GM19328 (cell line): ENCODE measurements around the gene ASB15.
"Not testable (repeated sequence)": the region's sequence is repeated elsewhere in the genome, so short reads cannot be mapped to it uniquely, and the experiment has no call there.

Experiments used
- ATAC-seq: cut with Tn5 transposase; IDR thresholded peaks from one replicate; pipeline ENCODE4 v1.9.1; 2021; ENCODE audit warnings: mild to moderate bottlenecking, moderate library complexity; ENCODE audit not compliant: unreplicated experiment

The ASB15 gene

DNA sequence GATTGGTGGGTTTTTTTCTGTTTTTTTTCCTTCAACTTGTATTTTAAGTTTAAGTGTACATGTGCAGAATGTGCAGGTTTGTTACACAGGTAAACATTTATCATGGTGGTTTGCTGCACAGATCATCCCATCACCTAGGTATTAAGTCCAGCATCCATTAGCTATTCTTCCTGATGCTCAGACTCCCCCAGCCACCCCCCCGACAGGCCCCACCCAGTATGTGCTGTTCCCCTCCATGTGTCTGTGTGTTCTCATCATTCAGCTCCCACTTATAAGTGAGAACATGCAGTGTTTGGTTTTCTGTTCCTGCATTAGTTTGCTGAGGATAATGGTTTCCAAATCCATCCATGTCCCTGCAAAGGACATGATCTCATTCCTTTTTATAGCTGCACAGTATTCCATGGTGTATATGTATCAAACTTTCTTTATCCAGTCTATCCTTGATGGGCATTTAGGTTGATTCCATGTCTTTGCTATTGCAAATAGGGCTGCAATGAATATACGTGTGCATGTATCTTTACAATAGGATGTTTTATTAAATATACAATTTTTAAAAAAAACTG lies 32.5 kb downstream of the ASB15 start:
- ATAC-seq: not testable (repeated sequence)

DNA sequence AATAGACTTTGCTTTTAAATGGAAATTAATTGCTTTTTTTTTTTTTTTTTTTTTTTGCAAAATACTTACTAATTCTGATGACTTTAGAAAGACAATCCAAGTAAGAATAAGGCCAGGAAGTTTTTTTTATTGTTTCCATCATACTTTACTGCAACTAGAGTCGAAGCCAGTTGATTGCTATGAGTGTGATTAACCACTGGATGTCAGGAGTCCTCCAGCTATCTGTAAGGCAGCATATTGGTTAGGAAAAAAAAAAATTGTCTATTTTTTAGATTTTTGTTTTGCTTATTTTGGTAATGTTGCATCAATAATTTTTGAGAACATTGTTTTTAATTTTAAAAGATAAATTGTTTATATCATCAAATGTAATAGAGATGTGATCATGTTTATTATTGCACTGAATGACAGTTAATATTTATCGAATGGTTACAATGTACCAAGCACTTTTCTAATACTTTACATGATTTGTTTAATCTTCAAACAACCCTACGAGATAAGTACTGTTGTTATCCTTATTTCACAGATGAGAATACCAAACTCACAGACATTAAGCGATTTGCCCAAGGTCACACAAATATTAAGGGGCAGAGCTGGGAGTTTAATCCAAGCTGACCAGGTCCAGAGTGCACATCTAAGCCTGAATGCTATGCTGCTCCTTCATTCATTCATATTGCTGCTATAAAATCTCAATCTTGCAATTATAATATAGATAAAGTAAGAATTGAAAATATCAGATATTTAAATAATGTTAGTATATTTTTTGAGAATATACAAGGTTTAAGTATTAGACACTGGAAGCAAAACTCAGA lies 34.1 kb downstream of the ASB15 start:
- ATAC-seq: no peak

DNA sequence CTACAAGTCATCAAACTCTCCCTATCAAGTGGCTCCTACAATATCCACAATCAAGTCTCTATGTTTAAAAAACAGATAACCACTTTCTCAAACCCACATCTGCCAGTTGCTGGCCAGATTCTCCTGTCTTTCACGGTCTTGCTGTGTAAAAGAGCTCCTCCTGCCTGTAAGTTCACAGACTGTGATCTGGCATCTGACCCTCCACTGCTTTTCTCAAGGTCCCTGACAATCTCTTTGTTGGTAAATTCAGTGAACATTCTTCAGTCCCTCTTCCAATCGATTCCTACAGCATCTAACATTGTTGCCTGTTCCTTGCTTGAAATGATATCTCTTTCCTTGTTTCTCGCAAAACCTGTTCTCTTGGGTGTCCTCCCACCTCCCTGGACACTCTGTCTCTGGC lies 35.6 kb downstream of the ASB15 start:
- ATAC-seq: no peak

DNA sequence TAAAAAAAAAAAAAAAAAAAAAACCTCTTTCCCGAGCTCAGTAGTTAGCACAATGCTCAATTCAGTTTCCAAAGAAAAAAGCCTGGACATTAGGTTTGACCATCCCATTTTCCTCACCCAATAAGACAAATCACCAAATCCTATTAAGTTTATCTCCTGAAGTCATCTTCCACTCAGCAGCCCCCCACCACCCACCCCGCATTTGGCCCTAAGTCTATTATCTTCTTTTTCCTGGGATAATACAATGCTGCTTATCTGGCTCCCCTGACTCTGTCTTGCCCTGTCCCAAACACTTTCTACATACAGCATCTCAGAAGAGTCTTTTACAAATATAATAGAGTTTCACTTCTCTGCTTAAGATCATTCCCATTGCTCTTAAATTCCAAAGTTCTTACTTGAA lies 36.3 kb downstream of the ASB15 start:
- ATAC-seq: no peak

DNA sequence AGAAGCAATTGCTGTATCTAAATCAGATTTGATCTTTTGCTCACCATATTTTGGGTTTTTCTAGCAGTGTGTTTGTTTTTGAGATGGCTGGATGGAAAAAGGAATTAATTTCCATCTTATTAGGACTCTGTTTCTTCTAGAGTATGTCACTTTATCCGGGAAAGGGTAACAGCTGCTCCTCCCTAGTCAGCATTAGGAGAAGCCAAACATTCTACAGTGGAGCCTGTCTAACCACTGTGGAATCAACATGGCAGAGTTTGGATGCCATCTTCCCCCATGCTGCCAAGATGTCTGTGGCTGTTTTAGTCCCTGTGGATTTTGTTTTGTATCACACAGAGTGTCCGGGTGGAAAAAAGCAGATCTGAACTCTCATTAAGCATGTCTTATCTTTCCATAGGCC lies 38.0 kb downstream of the ASB15 start:
- no peak for ATAC-seq

GRCh38 chr7:123640583-123640982 lies 39.0 kb downstream of the ASB15 start:
- no peak for ATAC-seq

DNA sequence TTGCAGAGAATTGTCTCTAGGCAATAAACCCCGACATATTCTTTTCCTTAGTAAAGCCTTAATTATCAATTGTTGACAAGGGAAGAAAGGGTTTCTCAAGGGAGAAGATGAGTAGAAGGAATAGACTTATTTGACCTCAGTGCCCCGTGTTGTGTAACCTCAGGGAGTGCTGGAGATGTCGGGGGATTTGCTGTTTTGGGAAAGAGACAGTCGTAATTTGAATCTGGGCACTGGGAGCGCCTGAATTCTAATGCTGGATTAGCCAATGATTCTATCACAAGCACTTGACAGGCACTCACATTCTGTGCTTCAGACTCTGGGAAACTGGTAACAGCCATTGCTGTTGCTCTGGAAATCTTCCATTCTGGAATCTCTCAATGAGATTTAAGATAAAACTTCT lies 40.3 kb downstream of the ASB15 start:
- ATAC-seq: no peak

DNA sequence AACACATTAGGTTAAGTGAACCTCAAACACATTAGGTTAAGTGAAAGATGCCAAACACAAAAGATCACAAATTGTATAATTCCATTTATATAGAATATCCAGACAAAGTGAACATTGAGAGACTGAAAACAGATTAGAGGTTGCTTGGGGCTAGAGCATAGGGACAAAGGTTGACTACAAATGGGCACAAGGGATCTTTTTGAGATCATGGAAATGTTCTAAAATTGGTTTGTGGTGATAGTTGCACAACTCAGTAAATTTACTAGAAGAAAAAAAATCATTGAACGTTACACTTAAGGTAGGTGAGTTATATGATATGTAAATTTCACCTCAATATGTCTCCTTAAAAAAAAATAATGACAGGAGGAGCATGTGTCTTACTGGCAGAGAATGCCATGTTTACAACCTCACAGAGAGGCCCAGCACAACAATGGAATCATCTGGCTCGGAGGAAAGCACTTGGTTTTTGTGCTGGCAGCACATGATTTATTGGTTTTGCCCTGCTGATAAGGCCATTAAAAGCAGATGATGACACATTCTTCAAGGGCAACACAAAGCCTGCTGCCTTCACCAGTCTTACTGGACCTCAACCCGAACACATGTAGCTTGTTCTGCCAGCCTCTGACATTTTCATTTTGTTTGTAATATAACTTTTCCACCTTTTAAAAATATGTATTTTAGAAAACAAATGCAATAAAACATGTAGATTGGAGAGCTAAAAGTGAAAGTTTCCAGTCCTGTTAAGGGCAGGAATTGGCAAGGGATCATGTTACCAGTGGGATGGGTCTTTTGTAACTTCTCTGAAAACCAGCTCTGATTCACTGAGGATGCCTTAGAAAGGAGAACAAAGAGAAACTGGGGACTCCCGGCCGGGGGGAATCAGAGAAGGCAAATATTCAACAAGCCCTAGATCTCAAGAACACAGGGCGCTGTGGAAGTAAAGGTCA lies 42.1 kb downstream of the ASB15 start:
- ATAC-seq: no peak

GRCh38 chr7:123645516-123645915 lies 43.9 kb downstream of the ASB15 start:
- no peak for ATAC-seq

GRCh38 chr7:123647106-123647730 lies 45.6 kb downstream of the ASB15 start:
- no peak for ATAC-seq

DNA sequence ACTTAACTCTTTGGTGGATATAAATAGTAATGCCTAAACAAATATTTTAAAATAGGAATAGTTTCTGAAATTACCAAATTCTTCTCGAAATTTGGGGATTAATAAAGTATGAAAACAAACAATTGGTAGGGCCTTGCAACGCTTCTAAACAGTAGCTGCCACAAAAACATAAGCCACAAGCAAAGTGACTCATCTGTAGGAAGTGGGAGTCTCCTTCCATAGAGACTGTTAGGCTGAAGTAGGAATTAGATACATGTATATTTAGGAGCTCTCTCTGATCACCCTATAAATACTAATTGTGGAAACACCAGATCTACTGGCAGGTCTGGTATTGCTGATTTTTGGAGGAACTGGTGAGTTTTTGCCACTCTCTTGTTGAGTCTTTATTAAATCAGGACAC lies 48.3 kb downstream of the ASB15 start:
- ATAC-seq: no peak

GRCh38 chr7:123650595-123650994 lies 49.0 kb downstream of the ASB15 start:
- no peak for ATAC-seq

DNA sequence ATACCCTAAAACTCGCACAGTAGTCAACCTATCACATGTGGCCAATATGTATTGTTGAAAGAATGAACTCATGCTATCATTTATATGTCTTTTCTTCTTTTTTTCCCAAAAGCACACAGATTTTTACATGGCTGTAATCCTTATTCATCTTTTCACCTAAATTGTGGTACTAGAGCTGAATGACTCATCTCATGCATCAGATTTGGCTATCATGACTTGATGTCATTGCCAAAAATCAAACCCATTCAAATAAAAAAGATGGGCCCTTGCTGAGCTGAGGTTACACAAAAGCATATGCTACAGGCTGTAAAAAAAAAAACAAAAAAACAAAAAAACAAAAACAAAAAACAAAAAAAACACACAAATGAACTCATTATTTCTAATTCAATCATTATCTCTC lies 50.8 kb downstream of the ASB15 start:
- no peak for ATAC-seq

GRCh38 chr7:123653162-123653561 lies 51.5 kb downstream of the ASB15 start:
- no peak for ATAC-seq

GRCh38 chr7:123655614-123656013 lies 54.0 kb downstream of the ASB15 start, which contains the start of gene LMOD2:
Gene LMOD2 (plus strand): TSS chr7:123655866. CDS start chr7:123655964, 98 bp downstream.
- no peak for ATAC-seq

DNA sequence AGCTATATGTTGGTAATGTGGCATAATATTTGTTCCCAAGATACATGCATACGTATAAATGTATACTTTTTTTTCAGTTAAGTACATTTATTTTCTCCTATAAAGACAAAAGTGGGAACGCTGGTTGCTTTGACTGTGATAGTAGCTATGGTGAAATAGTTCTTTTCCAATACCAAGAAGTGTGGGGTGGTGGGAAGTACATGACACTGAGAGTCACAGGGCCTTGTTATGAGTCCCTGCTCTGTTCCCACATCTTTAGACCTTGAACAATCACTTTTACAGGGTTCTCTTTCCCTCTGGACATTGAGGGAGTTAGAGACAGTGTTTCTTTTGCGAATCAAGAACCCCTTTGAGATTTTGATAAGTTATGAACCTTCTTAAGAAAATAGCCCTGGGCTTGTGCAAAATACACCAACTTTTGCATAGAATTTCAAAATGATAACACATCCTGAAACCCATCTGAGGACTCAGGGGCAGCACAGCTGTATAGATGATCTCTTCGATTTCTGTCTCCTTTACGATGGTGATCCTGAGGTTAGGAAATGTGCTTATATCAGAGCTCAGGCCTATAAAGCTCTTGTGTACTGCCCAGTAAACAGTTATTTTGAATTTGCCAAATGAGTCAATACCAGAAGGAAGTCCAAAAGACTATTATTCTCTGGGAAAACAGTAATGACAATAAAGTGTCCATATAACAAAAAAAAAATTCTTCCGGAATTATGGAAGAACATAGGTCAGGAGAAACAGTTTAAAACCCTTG lies 55.1 kb downstream of the ASB15 start:
- no peak for ATAC-seq

DNA sequence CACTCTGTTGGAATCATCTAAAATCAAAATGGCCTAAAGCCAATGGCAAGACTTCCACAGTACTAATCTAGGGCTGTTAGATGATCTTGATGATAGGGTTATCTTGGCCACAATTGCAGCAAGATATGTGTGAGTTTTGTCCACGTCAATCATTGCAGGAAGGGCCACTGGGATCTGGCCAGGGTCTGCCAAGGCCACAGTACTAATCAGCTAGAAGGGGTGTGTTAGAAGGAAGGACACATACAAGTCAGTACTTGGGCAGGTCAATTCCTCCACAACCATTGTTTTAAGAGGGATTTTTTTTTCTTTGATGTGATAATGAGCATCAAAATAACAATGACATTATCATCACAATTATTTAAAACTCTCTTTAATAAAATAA lies 55.7 kb downstream of the ASB15 start:
- no peak for ATAC-seq

- ATAC-seq: no peak
These were observed 56.4 kb downstream of the ASB15 start for GRCh38 chr7:123658023-123658422.

DNA sequence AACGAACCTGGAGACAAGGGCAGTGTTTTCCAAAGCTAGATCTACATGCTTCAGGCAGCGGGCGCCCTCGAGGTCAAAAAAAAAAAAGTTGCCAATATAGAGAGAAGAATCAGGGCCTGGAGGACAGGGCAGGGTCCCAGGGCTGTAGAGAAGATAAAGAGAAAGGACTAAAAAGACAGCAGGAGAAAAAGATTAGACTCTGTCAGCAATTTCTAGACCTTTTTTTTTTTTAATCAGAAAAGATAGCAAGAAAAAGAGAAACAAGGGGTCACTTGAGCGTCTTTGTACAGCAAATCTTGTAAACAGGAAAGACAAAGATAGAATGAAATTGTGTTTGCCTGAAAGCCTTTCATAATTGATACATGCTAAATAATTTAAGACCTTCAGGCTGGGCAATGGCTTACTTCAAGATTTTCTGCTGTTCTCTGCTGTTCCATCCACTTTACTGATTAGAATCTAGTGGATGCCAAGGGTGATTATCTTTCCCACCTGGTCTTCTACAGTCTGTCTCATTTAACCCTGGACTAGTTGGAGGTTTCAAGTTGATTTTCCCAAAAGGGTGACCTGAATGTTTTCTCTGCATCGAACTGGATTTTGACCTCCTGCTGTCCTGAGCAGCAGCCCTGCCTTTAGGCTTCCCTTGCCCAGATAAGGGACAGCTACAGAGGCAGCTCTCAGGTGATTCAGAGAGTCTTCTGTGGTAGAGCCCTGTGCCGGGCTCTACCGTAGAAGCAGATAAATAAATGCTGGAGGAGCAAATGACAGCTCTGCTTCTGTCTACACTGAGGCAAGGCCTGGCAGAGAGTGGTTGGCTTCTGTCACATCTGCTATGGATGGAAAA lies 59.1 kb downstream of the ASB15 start:
- no peak for ATAC-seq
